HCT116 (cell line): ENCODE results near the gene LDAH. TPM values are rescaled to one million over a fixed set of nuclear protein-coding genes. Genes with fewer than 3 reads are reported as not detected.

Experiments used
- ATAC-seq: fragments of 200-7000 bp; cut with Tn5 transposase; 2 replicates; pipeline ENCODE4 v1.9.1; 2020; ENCODE audit warnings: mild to moderate bottlenecking, moderate library complexity
- BruUV-seq: library from RNA; stranded (reverse); fragments of 400-500 nt; replicated peaks from 2 replicates; lab custom pipeline; 2021; lab: Mats Ljungman, UMichigan
- CTCF ChIA-PET: fragments of 300-600 bp; sonication (Branson Sonifier 250); formaldehyde crosslinking; loops from one replicate; lab custom pipeline; 2021; ENCODE audit warnings: antibody characterized with exemption; lab: Charles Lee
- POLR2A ChIA-PET: fragments of 300-600, 350-600 bp; sonication (Branson Sonifier 250); formaldehyde crosslinking; loops from one replicate; lab custom pipeline; 2021; ENCODE audit warnings: antibody characterized with exemption; lab: Charles Lee
- RAD21 ChIA-PET, 2 experiments: fragments of 300-600 bp; sonication (Branson Sonifier 250); formaldehyde crosslinking; loops; one replicate each; lab custom pipeline; 2023; ENCODE audit warnings: low total read pairs in 2 of 2; ENCODE audit not compliant: uncharacterized antibody in 2 of 2, unreplicated experiment in 2 of 2, low non-redundant PET in 1 of 2; lab: Charles Lee
- DNase-seq: peaks from one replicate; pipeline ENCODE4 v3.0.0-alpha.2; 2010; ENCODE audit warnings: low read depth, low spot score
- H2AFZ ChIP-seq: fragments of 200-600 bp; shearing (Covaris generic), sonication (generic); 2 replicates; pipeline ENCODE4 v1.6.1; 2017; ENCODE audit warnings: low read depth, mixed run types, mixed read lengths, antibody characterized with exemption, low read length; ENCODE audit not compliant: poor library complexity, severe bottlenecking
- H3K27ac ChIP-seq: 2 replicates; pipeline ENCODE4 v1.5.1; 2012; ENCODE audit warnings: low read depth, low read length
- H3K27me3 ChIP-seq: fragments of 200-600 bp; sonication (generic); 2 replicates; pipeline ENCODE4 v1.6.1; 2016; ENCODE audit warnings: mixed run types, low read length, mixed read lengths; ENCODE audit not compliant: insufficient read depth
- H3K36me3 ChIP-seq, 2 experiments: fragments of 200-500 bp in 1 of 2; fragments of 200-600 bp in 1 of 2; sonication (Bioruptor generic) in 1 of 2; sonication (generic) in 1 of 2; 2 replicates each; pipeline versions ENCODE4 v1.5.1 to v1.6.1; 2014 to 2016; ENCODE audit warnings: low read length in 2 of 2, inconsistent platforms in 1 of 2, mixed read lengths in 1 of 2, mixed run types in 1 of 2; ENCODE audit not compliant: insufficient read depth in 2 of 2, control insufficient read depth in 1 of 2
- H3K4me1 ChIP-seq, 2 experiments: fragments of 200-600 bp in 1 of 2; sonication (generic) in 1 of 2; 2 replicates each; pipeline versions ENCODE4 v1.5.1 to v1.6.1; 2012 to 2017; ENCODE audit warnings: low read length in 2 of 2, inconsistent platforms in 1 of 2, mild to moderate bottlenecking in 1 of 2, mixed read lengths in 1 of 2, mixed run types in 1 of 2, moderate library complexity in 1 of 2; ENCODE audit not compliant: insufficient read depth in 2 of 2, control insufficient read depth in 1 of 2
- H3K4me2 ChIP-seq: fragments of 200-600 bp; sonication (generic); 2 replicates; pipeline ENCODE4 v1.6.1; 2017; ENCODE audit warnings: mixed run types, low read length, mixed read lengths
- H3K4me3 ChIP-seq, 2 experiments: fragments of 200-600 bp in 1 of 2; sonication (generic) in 1 of 2; replicated peaks in 1 of 2; 2 replicates each; pipeline ENCODE4 v1.5.1; 2011 to 2016; ENCODE audit warnings: low read length in 2 of 2, control low read depth in 1 of 2, low read depth in 1 of 2, mild to moderate bottlenecking in 1 of 2, mixed read lengths in 1 of 2, mixed run types in 1 of 2
- H3K79me2 ChIP-seq: fragments of 200-600 bp; sonication (generic); 2 replicates; pipeline ENCODE4 v1.6.1; 2017; ENCODE audit warnings: mild to moderate bottlenecking, mixed run types, low read length, moderate library complexity, mixed read lengths; ENCODE audit not compliant: insufficient read depth
- H3K9ac ChIP-seq: fragments of 200-600 bp; sonication (generic); 2 replicates; pipeline ENCODE4 v1.6.1; 2016; ENCODE audit warnings: low read length, mixed read lengths
- H3K9me2 ChIP-seq: fragments of 200-600 bp; sonication (generic), shearing (Covaris generic); 2 replicates; pipeline ENCODE4 v1.6.1; 2017; ENCODE audit warnings: mixed run types, mild to moderate bottlenecking, moderate library complexity; ENCODE audit not compliant: insufficient read depth
- H3K9me3 ChIP-seq, 2 experiments: fragments of 200-500 bp in 1 of 2; fragments of 200-600 bp in 1 of 2; sonication (Bioruptor generic) in 1 of 2; sonication (generic) in 1 of 2; 2 replicates each; pipeline ENCODE4 v1.6.1; 2014 to 2017; ENCODE audit warnings: low read length in 2 of 2, mixed read lengths in 2 of 2, inconsistent platforms in 1 of 2, low read depth in 1 of 2, mild to moderate bottlenecking in 1 of 2, mixed run types in 1 of 2, moderate library complexity in 1 of 2; ENCODE audit not compliant: control insufficient read depth in 1 of 2, insufficient read depth in 1 of 2
- H4K20me1 ChIP-seq: fragments of 200-600 bp; sonication (generic), shearing (Covaris generic); 2 replicates; pipeline ENCODE4 v1.6.1; 2017; ENCODE audit warnings: mixed run types, mild to moderate bottlenecking, moderate library complexity; ENCODE audit not compliant: insufficient read depth
- CTCF ChIP-seq, 3 experiments: fragments of 200-600 bp in 1 of 3; sonication (generic) in 1 of 3; IDR thresholded peaks in 2 of 3; conservative IDR thresholded peaks in 1 of 3; 2 replicates each; pipeline ENCODE4 v1.5.1; 2012 to 2017; ENCODE audit warnings: low read depth in 2 of 3, low read length in 2 of 3, antibody characterized with exemption in 1 of 3, borderline replicate concordance in 1 of 3, control low read depth in 1 of 3, mild to moderate bottlenecking in 1 of 3, mixed read lengths in 1 of 3, mixed run types in 1 of 3, moderate library complexity in 1 of 3; ENCODE audit not compliant: insufficient read depth in 1 of 3
- ZNF274 ChIP-seq: fragments of 200-500 bp; sonication (Bioruptor generic); IDR thresholded peaks from 2 replicates; pipeline ENCODE4 v1.6.1; 2014; ENCODE audit warnings: mild to moderate bottlenecking, low read depth, low read length, inconsistent platforms
- intact Hi-C: fragments of 100-400 bp; cut with micrococcal nuclease; formaldehyde crosslinking; loops from 2 replicates; pipeline ENCODE4 v1.10.0; 2022
- total RNA-seq: library from RNA; stranded (reverse); gene quantifications from one replicate; pipeline ENCODE4 v1.2.1, GENCODE V29; 2021; ENCODE audit not compliant: unreplicated experiment

Gene LDAH
- total RNA-seq, 1 experiment from 2014 or later: 25.7 TPM

- RAD21 ChIA-PET: no interaction called here
- intact Hi-C loops: no loop called here
Observed at GRCh38 chr2:20667531-20668401, 155.1 kb downstream of the LDAH start.

More at GRCh38 chr2:20667531-20668401, 155.1 kb downstream of the LDAH start:
- no peaks in the 10 kb centered on the region for H3K9me2 ChIP-seq
- no peak for DNase-seq
- no peak overlapping the region for H3K27ac ChIP-seq
- ChIA-PET POLR2A (no interaction called here), CTCF (no interaction called here)
- no peaks in the 10 kb centered on the region for H3K4me1 ChIP-seq
- H2AFZ ChIP-seq: no peak overlapping the region
- no peak for ATAC-seq
- no peaks in the 10 kb centered on the region for H3K36me3 ChIP-seq
- TF ChIP-seq CTCF (IDR thresholded peaks at IDR 0.05 in 2 of 3, conservative IDR thresholded peaks at IDR 0.05 in 1 of 3; ENCODE audit: borderline replicate concordance in 1 of 3, insufficient read depth in 1 of 3, low read depth in 2 of 3, low read length in 2 of 3) (no peak), ZNF274 (no peak)
- H3K4me3 ChIP-seq: no peak overlapping the region
- no peak overlapping the region for H3K4me2 ChIP-seq
- H3K9ac ChIP-seq: no peak overlapping the region
- H3K79me2 ChIP-seq: no peaks in the 10 kb centered on the region
- H3K27me3 ChIP-seq: peaks cover 17% of the 10 kb centered on the region
- BruUV-seq: no TSS peak
- no peaks in the 10 kb centered on the region for H3K9me3 ChIP-seq
- H4K20me1 ChIP-seq: no peaks in the 10 kb centered on the region
